ENCODE data around the gene HOXB4. TPM values are rescaled to one million over a fixed set of nuclear protein-coding genes. Genes with fewer than 3 reads are reported as not detected.
A peak's percentile ranks its signal among the peaks of the same experiment; 100 is the strongest.

Gene HOXB4
- polyA plus RNA-seq, 1 of the 3 experiments (the other 2 are of a cell fraction), result 0.03 TPM

DNA sequence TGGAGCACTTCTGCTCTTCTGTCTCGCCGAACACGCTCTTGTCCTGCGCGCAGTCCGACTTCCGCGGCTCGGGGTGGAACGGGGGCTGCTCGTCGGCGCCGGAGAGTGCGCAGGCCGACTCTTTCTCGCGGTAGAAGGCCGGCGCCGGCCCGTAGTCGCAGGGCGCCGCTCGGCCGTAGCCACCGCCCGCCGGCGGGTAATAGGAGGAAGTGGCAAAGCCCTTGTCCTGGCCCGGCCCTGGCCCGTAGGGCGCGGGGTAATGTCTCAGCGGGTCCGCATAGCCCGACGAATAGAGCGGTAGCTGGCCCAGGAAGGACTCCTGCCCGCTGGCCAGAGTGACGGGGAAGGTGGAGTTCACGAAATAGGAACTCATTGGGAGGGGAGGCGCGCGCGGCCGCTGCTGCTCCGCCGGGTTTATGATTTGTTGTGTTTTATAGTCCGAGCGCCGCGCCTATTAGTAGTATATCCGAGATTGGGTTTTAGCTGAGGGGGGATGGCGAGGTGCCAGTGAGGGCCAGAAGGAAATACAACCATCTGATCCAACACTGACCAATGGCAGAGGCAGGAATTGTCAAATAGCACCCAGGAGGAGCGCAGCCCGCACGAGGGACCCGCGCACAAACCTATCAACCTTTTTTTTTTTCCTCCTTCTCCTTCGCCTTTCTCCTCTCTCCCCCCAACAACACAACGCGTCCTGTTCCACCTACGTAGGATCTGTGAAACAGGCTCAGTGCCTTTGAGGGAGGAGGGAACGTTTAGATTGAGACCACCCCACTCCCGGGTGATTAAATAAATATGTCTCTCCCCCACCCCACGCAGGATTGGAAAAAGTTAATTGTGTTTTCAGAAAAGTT lies 19.9 kb upstream of the HOXB4 start:
- Histone ChIP-seq H3K9me2 (no peaks in the 10 kb centered on the region), H3K9me3 (no peaks in the 10 kb centered on the region), H2AFZ (ENCODE audit: low read depth) (peak overlapping the region; percentile 75; the same call in 1 of the 2 replicates), H3K4me3 (ENCODE audit: low read depth in 2 of 2, low read length in 1 of 2) (0 out of 4 replicates have a peak overlapping the region, but pooled peaks of 1 of the 2 experiments have one; percentile 28), H3K79me2 (ENCODE audit: insufficient read depth) (no peaks in the 10 kb centered on the region), H3K4me1 (ENCODE audit: control insufficient read depth in 1 of 2, insufficient read depth in 2 of 2, low read depth in 1 of 2, low read length in 1 of 2) (peaks cover 0 to 4% of the 10 kb centered on the region in 2 experiments; a peak in 1 of 4 replicates), H4K20me1 (ENCODE audit: insufficient read depth) (peaks cover 20% of the 10 kb centered on the region; the same call in 1 of the 2 replicates), H3K27ac (ENCODE audit: low read depth in 2 of 2, low read length in 1 of 2) (no peak overlapping the region), H3K9ac (no peak overlapping the region), H3K36me3 (replicated peaks in 1 of 2; ENCODE audit: control insufficient read depth in 1 of 2, insufficient read depth in 2 of 2, low read length in 1 of 2) (no peaks in the 10 kb centered on the region), H3K27me3 (ENCODE audit: insufficient read depth) (peaks cover 98% of the 10 kb centered on the region), H3K4me2 (peak overlapping the region; percentile 72; the same call in 1 of the 2 replicates), H3F3A (replicated peaks; ENCODE audit: insufficient read depth) (peaks cover 4% of the 10 kb centered on the region)
- 17% methylated on average over 60 of the region's 68 CpGs for WGBS (ENCODE audit: low lambda C conversion rate)
- TF ChIP-seq YY1 (IDR thresholded peaks at IDR 0.05; ENCODE audit: low read depth) (no peak), EZH2phosphoT487 (IDR thresholded peaks at IDR 0.05; ENCODE audit: borderline replicate concordance, low read depth) (peak; percentile 83)
- ChIA-PET CTCF (interaction anchor here (1.2 to 1.4 kb wide), 2 partner anchors 11 to 74 kb away, joined by 3 read pairs; no protein-coding TSS in a partner anchor), POLR2A (no interaction called here)
- DNase-seq, result no peak

DNA sequence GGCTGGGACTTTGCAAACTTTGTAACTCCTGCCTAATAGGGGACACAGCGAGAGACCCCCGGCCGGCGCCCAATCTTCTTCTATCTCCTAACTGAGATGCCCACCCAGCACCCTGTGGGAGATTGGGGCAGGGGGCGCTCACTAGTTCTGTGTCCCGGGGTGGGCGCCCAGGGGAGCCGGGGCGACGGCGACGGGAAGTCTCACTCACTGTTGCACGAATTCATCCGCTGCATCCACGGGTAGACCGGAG lies 19.3 kb upstream of the HOXB4 start:
- H3K36me3 ChIP-seq (replicated peaks in 1 of 2; ENCODE audit: control insufficient read depth in 1 of 2, insufficient read depth in 2 of 2, low read length in 1 of 2), result no peaks in the 10 kb centered on the region
- ChIA-PET CTCF (no interaction called here), POLR2A (no interaction called here)
- H3K27me3 ChIP-seq (ENCODE audit: insufficient read depth), result peaks cover 98% of the 10 kb centered on the region
- H3K4me2 ChIP-seq, result peak overlapping the region; percentile 72; the same call in 1 of the 2 replicates
- DNase-seq, result no peak
- no peak overlapping the region for H2AFZ ChIP-seq (ENCODE audit: low read depth)
- no peak overlapping the region for H3K27ac ChIP-seq (ENCODE audit: low read depth in 2 of 2, low read length in 1 of 2)
- TF ChIP-seq, protein P1, sequence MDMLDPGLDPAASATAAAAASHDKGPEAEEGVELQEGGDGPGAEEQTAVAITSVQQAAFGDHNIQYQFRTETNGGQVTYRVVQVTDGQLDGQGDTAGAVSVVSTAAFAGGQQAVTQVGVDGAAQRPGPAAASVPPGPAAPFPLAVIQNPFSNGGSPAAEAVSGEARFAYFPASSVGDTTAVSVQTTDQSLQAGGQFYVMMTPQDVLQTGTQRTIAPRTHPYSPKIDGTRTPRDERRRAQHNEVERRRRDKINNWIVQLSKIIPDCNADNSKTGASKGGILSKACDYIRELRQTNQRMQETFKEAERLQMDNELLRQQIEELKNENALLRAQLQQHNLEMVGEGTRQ (IDR thresholded peaks at IDR 0.05; ENCODE audit: borderline replicate concordance, low read depth, low read length), result no peak
- H3K9me3 ChIP-seq, result no peaks in the 10 kb centered on the region
- H3F3A ChIP-seq (replicated peaks; ENCODE audit: insufficient read depth), result peaks cover 4% of the 10 kb centered on the region
- no peak overlapping the region for H3K4me3 ChIP-seq (ENCODE audit: low read depth in 2 of 2, low read length in 1 of 2)
- WGBS (ENCODE audit: low lambda C conversion rate), result 13% methylated on average over 16 of the region's 16 CpGs
- H4K20me1 ChIP-seq (ENCODE audit: insufficient read depth), result peaks cover 20% of the 10 kb centered on the region; the same call in 1 of the 2 replicates
- H3K79me2 ChIP-seq (ENCODE audit: insufficient read depth), result no peaks in the 10 kb centered on the region
- H3K9ac ChIP-seq, result no peak overlapping the region
- no peaks in the 10 kb centered on the region for H3K9me2 ChIP-seq
- peaks cover 0 to 4% of the 10 kb centered on the region in 2 experiments; a peak in 1 of 4 replicates for H3K4me1 ChIP-seq (ENCODE audit: control insufficient read depth in 1 of 2, insufficient read depth in 2 of 2, low read depth in 1 of 2, low read length in 1 of 2)

DNA sequence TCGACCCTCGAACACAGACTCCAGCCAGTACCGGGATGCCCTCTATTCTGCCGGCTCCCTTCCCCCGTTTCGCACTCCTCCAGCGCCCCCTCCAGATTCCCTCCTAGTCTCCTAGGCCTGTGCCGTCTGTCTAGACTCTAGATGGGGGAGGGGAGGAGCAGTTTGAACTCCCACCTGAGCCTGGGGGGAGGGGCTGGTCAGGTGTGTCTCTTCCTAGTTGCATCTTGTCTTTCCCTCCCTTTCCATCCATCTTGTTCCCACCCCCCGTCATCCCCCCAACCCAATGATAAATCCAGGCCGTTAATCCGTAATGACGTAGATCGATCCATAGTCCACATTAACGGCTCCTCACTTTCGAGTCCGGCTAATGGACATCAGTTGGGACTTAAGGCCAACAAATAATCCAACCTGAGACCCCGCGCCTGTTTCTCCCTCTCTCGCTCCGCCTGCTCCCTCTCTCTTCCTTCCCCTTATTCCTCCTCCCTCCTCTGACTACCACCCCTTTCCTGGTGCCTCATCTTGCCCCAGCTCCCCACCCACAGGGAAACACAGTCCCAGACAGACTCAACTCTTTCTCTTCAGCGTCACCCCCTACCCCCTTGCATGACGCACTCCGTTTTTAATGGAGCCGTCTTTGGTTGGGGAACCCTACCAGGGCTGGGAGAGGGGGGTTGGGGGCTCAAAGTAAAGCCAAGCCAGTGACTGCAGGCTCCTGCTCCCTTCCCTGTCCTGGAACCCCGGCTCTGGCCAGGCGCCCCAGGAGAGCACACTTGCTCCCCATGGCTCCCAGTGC lies 18.8 kb upstream of the HOXB4 start:
- H3K27me3 ChIP-seq (ENCODE audit: insufficient read depth), result peaks cover 98% of the 10 kb centered on the region
- DNase-seq, result no peak
- POLR2A ChIA-PET, result no interaction called here

More for the DNA sequence above, 18.8 kb upstream of the HOXB4 start:
- Histone ChIP-seq H3K4me3 (ENCODE audit: low read depth in 2 of 2, low read length in 1 of 2) (no peak overlapping the region), H3K9ac (no peak overlapping the region), H3K4me1 (ENCODE audit: control insufficient read depth in 1 of 2, insufficient read depth in 2 of 2, low read depth in 1 of 2, low read length in 1 of 2) (0 out of 4 replicates have a peak, but pooled peaks cover 0 to 4% of the 10 kb centered on the region in 2 experiments), H2AFZ (ENCODE audit: low read depth) (no peak overlapping the region), H3K79me2 (ENCODE audit: insufficient read depth) (no peaks in the 10 kb centered on the region), H3K4me2 (no peak overlapping the region), H3K9me3 (no peaks in the 10 kb centered on the region), H3F3A (replicated peaks; ENCODE audit: insufficient read depth) (peaks cover 4% of the 10 kb centered on the region), H3K27ac (ENCODE audit: low read depth in 2 of 2, low read length in 1 of 2) (no peak overlapping the region), H3K9me2 (no peaks in the 10 kb centered on the region), H4K20me1 (ENCODE audit: insufficient read depth) (peaks cover 20% of the 10 kb centered on the region; the same call in 1 of the 2 replicates), H3K36me3 (replicated peaks in 1 of 2; ENCODE audit: control insufficient read depth in 1 of 2, insufficient read depth in 2 of 2, low read length in 1 of 2) (no peaks in the 10 kb centered on the region)
- WGBS (ENCODE audit: low lambda C conversion rate), result 22% methylated on average over 25 of the region's 26 CpGs
- CTCF ChIA-PET, result interaction anchor here (0.6 to 1.6 kb wide), 2 partner anchors 10 to 22 kb away, joined by 3 to 6 read pairs; no protein-coding TSS in a partner anchor
- TF ChIP-seq, protein P2, sequence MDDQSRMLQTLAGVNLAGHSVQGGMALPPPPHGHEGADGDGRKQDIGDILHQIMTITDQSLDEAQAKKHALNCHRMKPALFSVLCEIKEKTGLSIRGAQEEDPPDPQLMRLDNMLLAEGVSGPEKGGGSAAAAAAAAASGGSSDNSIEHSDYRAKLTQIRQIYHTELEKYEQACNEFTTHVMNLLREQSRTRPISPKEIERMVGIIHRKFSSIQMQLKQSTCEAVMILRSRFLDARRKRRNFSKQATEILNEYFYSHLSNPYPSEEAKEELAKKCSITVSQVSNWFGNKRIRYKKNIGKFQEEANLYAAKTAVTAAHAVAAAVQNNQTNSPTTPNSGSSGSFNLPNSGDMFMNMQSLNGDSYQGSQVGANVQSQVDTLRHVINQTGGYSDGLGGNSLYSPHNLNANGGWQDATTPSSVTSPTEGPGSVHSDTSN (IDR thresholded peaks at IDR 0.05), result no peak
- TF ChIP-seq, protein P3, sequence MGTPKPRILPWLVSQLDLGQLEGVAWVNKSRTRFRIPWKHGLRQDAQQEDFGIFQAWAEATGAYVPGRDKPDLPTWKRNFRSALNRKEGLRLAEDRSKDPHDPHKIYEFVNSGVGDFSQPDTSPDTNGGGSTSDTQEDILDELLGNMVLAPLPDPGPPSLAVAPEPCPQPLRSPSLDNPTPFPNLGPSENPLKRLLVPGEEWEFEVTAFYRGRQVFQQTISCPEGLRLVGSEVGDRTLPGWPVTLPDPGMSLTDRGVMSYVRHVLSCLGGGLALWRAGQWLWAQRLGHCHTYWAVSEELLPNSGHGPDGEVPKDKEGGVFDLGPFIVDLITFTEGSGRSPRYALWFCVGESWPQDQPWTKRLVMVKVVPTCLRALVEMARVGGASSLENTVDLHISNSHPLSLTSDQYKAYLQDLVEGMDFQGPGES (IDR thresholded peaks at IDR 0.05; ENCODE audit: low read depth, low read length), result no peak
- TF ChIP-seq TCF12 (IDR thresholded peaks at IDR 0.05), result no peak

Data from SK-N-SH (cell line).